ENCODE measurements around the gene RPAP3.

The RPAP3 gene

GRCh38 chr12:47741340-47741703 lies 35.5 kb upstream of the RPAP3 start:
- peak; percentile 51 for DNase-seq

DNA sequence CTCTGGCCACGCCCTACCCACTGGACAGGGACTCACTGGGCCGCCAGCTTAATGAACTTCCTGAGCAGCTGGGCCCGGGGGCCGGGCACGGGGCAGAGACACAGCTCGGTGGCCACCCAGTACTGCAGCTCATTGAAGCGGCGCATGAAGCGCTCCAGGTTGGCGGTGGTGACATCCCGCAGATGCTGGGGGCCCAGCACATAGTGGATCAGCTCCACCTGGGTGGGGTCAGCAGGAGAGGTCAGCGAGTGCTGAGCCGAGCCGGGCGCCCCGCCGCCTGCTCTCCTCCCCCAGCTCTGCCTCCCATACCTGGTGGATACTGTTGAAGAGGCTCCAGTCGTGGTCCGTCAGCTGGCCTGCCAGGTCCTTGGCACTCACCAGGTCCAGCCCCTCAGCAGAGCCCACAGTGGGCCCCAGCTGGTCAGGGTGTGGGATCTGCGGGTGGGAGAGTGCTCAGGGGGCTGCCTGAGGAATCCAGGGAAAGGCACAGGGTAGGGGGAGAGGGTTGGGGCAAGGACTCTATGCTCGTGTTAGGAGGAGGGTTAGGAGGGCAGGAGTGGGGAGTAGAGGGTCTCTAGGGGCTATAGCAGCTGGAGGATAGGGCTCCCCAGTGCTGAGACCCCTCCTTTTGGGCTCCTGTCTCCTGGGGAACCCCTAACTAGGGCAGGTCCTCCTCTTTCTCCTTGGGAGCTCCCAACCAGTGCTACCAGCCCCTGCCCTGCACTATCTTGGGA lies 34.9 kb upstream of the RPAP3 start:
- DNase-seq, result no peak

DNA sequence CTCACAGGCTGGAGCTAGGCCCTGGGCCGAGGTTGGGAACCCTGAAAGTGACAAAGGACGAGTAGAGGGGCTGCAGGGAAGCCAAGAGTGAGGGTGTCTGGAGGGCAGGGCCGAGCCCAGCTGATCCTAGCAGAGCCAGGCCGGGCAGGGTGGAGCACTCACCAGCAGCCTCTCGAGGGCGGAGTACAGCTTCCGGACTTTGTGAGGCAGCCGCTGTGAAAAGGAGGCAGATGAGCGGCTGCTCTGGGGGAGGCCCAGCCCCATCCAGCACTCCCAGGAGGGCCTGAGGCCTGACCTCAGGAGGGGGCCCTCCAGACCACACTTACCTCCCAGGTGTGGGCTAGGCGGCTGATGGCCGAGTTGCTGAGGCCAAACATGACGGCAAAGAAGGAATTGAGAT lies 34.1 kb upstream of the RPAP3 start:
- DNase-seq, result no peak

GRCh38 chr12:47739297-47739696 lies 33.5 kb upstream of the RPAP3 start:
- no peak for DNase-seq

GRCh38 chr12:47737936-47738594 lies 32.2 kb upstream of the RPAP3 start:
- DNase-seq, result no peak

DNA sequence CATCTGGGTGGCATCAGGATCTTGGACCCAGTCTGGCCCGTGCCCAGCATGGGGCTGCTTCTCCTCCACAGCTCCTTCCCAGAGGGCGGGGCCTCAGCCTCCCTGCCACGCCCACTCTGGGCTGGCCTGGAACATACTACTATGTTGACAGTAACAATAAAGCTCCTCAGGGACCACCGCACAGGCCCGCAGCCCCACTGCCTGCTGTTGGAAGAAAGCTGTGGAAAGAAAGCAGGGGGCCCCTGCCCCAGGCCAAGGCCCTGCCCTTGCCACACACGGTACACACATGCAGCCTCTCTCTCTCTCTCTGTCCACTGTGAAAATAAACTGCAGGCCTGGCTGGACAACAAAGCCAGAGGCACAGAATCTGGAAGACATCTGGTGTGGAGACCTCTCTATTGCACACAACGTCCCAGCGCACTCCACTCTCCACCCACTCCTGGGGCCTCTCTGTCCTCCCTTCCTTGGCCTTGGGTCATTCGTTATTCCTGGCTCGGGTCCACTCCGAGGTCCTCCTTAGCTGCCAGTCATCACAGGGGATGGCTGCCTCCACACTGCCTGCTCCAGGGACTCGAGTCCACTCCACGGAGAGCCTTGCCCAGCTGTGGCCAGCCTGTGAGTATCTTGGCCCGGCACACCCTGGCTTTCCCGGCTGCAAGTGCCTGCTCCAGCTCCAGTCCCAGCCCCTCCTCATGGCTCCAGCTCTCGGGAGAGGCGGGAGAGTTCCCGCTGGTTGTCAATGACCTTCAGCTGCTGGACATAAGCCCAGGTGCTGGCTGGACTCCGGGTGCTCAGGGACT lies 31.2 kb upstream of the RPAP3 start:
- no peak for DNase-seq

GRCh38 chr12:47736216-47736615 lies 30.4 kb upstream of the RPAP3 start:
- DNase-seq, result peak; percentile 6

GRCh38 chr12:47735649-47736048 lies 29.8 kb upstream of the RPAP3 start:
- DNase-seq, result no peak

- DNase-seq, result no peak
These were observed 29.1 kb upstream of the RPAP3 start for GRCh38 chr12:47734725-47735480.

GRCh38 chr12:47733142-47733541 lies 27.3 kb upstream of the RPAP3 start:
- DNase-seq, result no peak

DNA sequence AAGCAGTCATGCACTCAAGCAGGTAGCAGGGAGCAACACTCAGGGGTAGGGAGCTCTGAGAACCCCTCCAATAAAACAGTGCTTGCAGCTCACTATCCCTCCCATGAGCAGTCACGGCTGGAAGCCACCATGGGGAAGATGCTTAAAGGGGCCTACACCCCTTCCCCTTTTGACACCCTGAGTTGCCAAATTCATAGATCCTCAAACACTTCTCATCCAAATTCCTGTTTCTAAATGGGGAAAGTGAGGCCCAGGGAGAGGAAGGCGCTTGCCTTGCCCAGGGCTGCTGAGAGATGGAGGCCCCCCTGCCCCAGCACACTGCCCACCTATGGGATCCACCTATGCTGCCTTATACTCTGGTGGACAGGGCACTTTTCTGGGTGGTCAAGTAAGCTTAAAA lies 26.7 kb upstream of the RPAP3 start:
- DNase-seq, result no peak

- no peak for DNase-seq
These were observed 25.9 kb upstream of the RPAP3 start for GRCh38 chr12:47731723-47732122.

- DNase-seq, result no peak
These were observed 24.5 kb upstream of the RPAP3 start for GRCh38 chr12:47730341-47730744.

DNA sequence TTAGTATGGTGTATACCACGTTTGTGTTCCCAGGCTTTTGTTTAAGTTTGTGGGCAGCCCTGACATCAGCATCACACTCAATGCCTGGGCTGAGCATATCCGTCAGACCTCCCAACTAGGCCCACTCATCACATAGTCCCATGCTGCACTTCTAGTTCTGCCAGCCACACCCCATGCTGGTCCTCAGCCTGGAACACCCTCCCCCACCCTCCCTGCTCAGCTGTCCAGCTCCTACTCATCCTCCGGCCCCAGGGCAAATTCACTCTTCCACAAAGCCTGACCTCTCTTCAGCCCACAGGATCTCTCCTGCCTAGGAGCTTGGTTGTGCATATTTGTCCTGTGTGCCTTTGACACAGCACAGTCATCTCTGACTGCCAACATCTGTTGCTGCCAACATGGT lies 23.4 kb upstream of the RPAP3 start:
- DNase-seq, result no peak

- no peak for DNase-seq
These were observed 20.1 kb upstream of the RPAP3 start for GRCh38 chr12:47725893-47726292.

- DNase-seq, result no peak
These were observed 19.4 kb upstream of the RPAP3 start, which contains the start of gene ENDOU for GRCh38 chr12:47725091-47725772. ENDOU (minus strand) TSS chr12:47725490; CDS start chr12:47725413, 77 bp downstream.

- no peak for DNase-seq
These were observed 17.3 kb upstream of the RPAP3 start for GRCh38 chr12:47722941-47723631.

DNA sequence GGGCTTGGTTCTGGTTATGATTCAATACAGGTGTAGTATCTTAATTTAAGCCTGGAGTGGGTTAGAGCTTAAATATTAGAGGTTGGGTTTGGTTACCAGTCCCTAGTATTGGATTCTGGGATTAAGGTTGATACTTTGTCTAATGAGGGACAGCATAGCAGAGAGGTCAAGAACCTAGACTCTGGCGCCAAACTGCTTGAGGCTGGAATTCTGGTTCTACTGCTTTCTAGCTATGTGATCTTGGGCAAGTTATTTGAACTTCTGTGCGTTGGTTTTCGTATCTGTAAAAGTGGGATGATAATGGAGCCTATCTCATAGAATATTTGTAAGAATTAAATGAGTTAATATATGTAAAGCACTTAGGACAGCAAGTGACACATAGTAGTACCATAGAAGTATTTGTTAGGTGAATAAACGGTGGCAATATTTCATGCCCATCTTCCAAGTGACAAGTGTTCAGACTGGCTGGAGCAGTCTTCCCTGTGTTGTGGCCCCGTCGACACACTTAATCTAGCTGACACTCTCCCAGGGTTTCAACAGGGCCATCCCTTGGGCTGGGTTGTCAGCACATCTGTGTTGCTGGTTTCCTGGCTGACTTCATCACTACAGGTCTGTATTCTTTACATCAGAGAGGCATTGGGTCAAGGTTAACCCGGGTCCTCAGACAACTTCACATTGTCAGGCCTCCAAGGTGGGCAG lies 16.5 kb upstream of the RPAP3 start:
- no peak for DNase-seq

- no peak for DNase-seq
These were observed 15.7 kb upstream of the RPAP3 start for GRCh38 chr12:47721431-47721973.

DNA sequence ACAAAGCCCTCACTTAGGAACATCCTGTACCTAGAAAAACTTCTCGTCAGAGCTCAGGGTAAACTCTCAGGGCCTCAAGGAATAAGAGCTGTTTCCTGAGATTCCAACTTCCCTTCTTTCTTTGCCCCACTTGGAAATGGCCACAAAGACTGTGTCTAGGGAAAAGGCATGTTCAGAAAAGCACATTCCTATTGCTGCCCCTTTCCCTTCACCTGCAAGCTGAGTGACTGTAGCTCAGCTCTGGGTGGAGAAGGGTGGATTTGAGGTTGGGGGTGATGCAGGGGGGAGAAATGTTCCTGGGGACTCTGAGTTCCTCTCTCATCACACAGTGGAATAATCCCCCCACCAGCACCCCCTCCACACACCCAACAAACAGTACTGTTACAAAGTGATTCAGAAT lies 12.7 kb upstream of the RPAP3 start:
- no peak for DNase-seq

Measured in inflammatory macrophage treated with lipopolysaccharide for 4 hours (primary cell).